Right atrium auricular region (tissue), 2 donors: ENCODE measurements around the gene HPSE2. TPM values are rescaled to one million over a fixed set of nuclear protein-coding genes. Genes with fewer than 3 reads are reported as not detected.

Experiments used
- DNase-seq: peaks from one replicate; pipeline ENCODE4 v3.0.0-alpha.2; 2019; ENCODE audit warnings: low spot score
- H3K27ac ChIP-seq, 2 donors: fragments of 200-600 bp; sonication (generic); 1 replicate in 1 of 2; 2 replicates in 1 of 2; pipeline ENCODE4 v1.5.1; 2016 to 2019
- H3K27me3 ChIP-seq, 2 donors: fragments of 200-600 bp; sonication (generic); one replicate each; pipeline versions ENCODE4 v1.5.1 to v1.6.0; 2017 to 2019
- H3K36me3 ChIP-seq: fragments of 200-600 bp; sonication (generic); one replicate; pipeline ENCODE4 v1.5.1; 2016
- H3K4me1 ChIP-seq, 2 donors: fragments of 200-600 bp; sonication (generic); one replicate each; pipeline versions ENCODE4 v1.5.1 to v1.6.0; 2017 to 2019
- H3K4me3 ChIP-seq, 2 donors: fragments of 200-600 bp; sonication (generic); 1 replicate in 1 of 2; 2 replicates in 1 of 2; pipeline ENCODE4 v1.5.1; 2017 to 2019; ENCODE audit warnings: mild to moderate bottlenecking in 1 of 2, moderate library complexity in 1 of 2
- H3K9me3 ChIP-seq, 2 donors: fragments of 200-600 bp; sonication (generic); one replicate each; pipeline ENCODE4 v1.5.1; 2019
- total RNA-seq, 2 donors: library from RNA; depleted of rRNA; stranded (reverse); fragments of >200 nt; gene quantifications; one replicate each; pipeline ENCODE4 v1.1.0, GENCODE V29; 2016
- TF ChIP-seq, protein P1 (sequence below), 2 donors: fragments of 200-600 bp; sonication (generic); IDR thresholded peaks; one replicate each; pipeline ENCODE4 v1.5.1; 2019; ENCODE audit warnings: antibody characterized with exemption in 2 of 2

The HPSE2 gene
- total RNA-seq, 2 donors from 2014 or later = not detected

DNA sequence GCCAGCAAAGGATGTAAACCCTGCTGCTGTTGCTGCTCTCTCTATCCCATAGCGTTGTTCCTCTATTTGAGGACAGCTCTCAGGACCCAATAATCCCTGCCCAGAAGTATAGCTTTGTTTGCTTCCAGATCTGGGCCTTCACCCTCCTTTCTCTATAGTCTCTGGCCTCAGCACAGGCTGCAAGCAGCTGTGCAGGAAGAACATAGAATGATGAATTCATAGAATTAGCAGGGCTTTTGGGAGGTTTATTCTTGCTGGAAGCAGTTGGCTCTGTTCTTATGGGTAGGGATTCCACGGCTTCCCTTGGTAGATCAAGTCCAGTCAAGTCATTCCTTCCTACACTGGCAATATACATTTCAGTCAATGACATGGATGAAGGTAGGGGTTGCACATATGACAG lies 354.7 kb downstream of the HPSE2 start:
- DNase-seq = no peak
- Histone ChIP-seq H3K9me3 (no peaks in the 10 kb centered on the region), H3K27me3 (no peaks in the 10 kb centered on the region), H3K4me1 (no peaks in the 10 kb centered on the region), H3K27ac (no peak overlapping the region), H3K36me3 (no peaks in the 10 kb centered on the region), H3K4me3 (no peak overlapping the region)
- TF ChIP-seq, protein P1, sequence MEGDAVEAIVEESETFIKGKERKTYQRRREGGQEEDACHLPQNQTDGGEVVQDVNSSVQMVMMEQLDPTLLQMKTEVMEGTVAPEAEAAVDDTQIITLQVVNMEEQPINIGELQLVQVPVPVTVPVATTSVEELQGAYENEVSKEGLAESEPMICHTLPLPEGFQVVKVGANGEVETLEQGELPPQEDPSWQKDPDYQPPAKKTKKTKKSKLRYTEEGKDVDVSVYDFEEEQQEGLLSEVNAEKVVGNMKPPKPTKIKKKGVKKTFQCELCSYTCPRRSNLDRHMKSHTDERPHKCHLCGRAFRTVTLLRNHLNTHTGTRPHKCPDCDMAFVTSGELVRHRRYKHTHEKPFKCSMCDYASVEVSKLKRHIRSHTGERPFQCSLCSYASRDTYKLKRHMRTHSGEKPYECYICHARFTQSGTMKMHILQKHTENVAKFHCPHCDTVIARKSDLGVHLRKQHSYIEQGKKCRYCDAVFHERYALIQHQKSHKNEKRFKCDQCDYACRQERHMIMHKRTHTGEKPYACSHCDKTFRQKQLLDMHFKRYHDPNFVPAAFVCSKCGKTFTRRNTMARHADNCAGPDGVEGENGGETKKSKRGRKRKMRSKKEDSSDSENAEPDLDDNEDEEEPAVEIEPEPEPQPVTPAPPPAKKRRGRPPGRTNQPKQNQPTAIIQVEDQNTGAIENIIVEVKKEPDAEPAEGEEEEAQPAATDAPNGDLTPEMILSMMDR (IDR thresholded peaks at IDR 0.05) = no peak

DNA sequence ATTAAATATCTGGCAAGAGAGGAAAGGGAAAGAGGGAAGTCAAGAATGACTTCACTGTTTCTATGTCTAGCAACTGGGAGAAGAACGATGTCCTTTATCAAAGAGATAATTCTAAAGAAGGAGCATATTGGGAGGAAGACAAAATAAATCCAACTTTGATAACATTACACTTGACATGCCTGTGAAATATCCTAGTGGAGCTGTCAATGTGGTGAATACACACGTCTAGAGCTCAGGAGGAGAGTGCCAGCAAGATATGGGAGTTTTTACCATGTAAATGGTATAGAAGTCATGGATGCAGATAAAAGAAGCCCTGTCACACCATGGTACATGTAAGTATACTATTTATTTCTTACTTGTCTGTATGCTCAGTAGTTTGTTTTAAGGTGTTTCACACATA lies 356.7 kb downstream of the HPSE2 start:
- no peaks in the 10 kb centered on the region for H3K4me1 ChIP-seq
- TF ChIP-seq, protein P1 (IDR thresholded peaks at IDR 0.05) = no peak
- no peak overlapping the region for H3K27ac ChIP-seq
- no peaks in the 10 kb centered on the region for H3K9me3 ChIP-seq
- no peak for DNase-seq
- no peak overlapping the region for H3K4me3 ChIP-seq
- no peaks in the 10 kb centered on the region for H3K36me3 ChIP-seq
- no peaks in the 10 kb centered on the region for H3K27me3 ChIP-seq

DNA sequence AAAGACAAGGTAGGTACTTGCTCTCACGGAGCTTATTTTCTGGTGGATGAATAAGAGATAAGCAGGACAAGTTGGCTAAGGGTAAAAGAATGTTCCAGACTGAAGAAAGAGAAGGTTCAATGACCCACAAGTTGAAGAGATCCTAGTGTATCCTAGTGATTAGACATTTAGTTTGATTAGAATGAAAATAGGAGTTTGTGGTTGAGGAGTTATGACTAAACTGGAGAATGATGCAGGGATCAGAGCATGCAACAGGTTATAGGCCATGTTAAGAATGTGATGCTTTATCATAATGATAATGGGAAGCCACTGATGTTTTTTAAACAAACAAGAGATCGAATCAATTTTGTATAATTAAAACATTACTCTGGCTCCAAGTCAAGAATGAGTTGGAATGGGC lies 357.2 kb downstream of the HPSE2 start:
- TF ChIP-seq, protein P1 (IDR thresholded peaks at IDR 0.05) = no peak
- Histone ChIP-seq H3K27ac (no peak overlapping the region), H3K4me3 (no peak overlapping the region), H3K9me3 (no peaks in the 10 kb centered on the region), H3K4me1 (no peaks in the 10 kb centered on the region), H3K27me3 (no peaks in the 10 kb centered on the region), H3K36me3 (no peaks in the 10 kb centered on the region)
- no peak for DNase-seq

DNA sequence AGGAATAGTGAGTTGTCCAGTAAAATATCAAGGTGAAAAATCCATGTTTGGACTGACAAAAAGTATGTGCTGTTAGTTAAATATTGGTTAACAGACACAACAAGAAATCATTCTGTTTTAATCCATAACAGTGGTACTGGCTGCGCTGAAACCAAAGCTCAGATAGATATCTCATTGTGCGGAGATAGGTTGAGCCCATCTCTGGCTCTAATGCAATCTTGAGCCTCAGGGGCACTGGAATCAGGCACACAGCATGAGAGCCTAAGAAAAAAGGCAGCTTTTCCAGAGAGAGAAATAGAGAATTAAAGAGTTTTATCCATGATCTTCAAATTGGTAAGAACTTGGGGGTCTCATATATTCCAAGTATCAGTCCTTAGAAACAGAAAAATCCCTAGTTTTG lies 373.7 kb downstream of the HPSE2 start:
- no peaks in the 10 kb centered on the region for H3K27me3 ChIP-seq
- peaks cover 0 to 11% of the 10 kb centered on the region in 2 donors for H3K9me3 ChIP-seq
- H3K27ac ChIP-seq = no peak overlapping the region
- no peak overlapping the region for H3K4me3 ChIP-seq
- H3K4me1 ChIP-seq = no peaks in the 10 kb centered on the region
- DNase-seq = no peak
- TF ChIP-seq, protein P1 (IDR thresholded peaks at IDR 0.05) = no peak
- H3K36me3 ChIP-seq = no peaks in the 10 kb centered on the region

DNA sequence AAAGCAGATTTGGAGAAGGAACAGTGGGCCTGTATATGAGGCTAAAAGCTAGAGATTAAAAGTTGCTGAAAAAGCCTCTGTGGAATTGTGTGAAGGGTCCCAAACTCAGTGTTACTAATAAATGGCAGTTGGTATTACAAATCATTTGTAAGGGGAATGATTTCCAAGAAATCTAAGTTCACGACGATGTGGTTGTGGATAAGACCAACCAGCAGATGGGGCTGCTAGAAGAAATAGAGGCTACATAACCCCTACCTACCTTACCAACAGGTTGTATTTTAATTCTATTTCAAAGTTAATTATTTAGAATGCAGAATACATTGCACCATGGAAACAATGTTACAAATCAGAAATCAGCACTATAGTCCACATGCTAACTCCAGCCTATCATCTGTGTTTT lies 377.1 kb downstream of the HPSE2 start:
- Histone ChIP-seq H3K9me3 (no peaks in the 10 kb centered on the region), H3K4me3 (no peak overlapping the region), H3K27me3 (no peaks in the 10 kb centered on the region), H3K36me3 (no peaks in the 10 kb centered on the region), H3K27ac (no peak overlapping the region), H3K4me1 (no peaks in the 10 kb centered on the region)
- TF ChIP-seq, protein P1 (IDR thresholded peaks at IDR 0.05) = no peak
- DNase-seq = no peak

DNA sequence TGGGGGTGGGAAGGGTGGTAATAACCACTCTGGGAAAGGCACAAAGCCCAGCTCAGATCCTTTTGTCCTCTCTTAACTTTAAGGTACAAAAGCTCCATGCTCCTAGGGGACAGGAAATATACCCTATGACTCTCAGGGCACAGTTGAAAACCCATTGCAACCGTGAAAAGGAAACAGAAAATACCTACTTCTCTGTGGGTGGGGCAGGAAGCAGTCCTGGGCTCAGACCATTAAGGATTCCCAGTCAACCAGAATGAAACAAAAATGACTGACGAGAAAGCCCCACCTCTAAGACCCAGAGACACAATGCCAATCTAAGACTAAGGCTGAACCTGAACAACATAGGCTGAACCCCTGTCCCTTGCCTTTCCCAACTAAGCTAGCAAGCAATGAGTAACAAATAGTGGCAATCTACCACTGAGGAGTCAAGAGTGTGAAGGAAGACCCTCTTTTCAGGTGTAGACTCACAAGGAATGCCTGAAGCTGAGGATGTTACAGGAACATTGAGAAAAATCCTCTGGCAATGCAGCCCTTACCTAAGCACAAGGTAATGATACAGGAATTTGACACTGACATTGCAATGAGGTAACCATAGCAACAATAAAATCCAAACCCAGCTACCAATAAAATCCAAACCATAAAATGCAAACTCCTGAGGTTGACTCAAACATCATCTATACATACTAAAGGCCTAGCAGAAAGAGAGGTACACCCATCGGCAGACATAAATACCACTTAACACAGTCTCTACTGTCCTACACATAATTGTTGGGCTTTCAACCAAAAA lies 380.1 kb downstream of the HPSE2 start:
- DNase-seq = no peak
- Histone ChIP-seq H3K4me1 (no peaks in the 10 kb centered on the region), H3K9me3 (no peaks in the 10 kb centered on the region), H3K4me3 (no peak overlapping the region), H3K36me3 (no peaks in the 10 kb centered on the region), H3K27me3 (no peaks in the 10 kb centered on the region), H3K27ac (no peak overlapping the region)
- TF ChIP-seq, protein P1 (IDR thresholded peaks at IDR 0.05) = no peak
